Hematopoietic multipotent progenitor cell (in vitro differentiated cells): ENCODE measurements around the gene ERBB2. TPM values are rescaled to one million over a fixed set of nuclear protein-coding genes. Genes with fewer than 3 reads are reported as not detected.

Experiments used
- DNase-seq, 3 donors: peaks; one replicate each; pipeline ENCODE4 v3.0.0-alpha.2; 2011 to 2015; ENCODE audit warnings: low read depth in 2 of 3, low spot score in 2 of 3
- small RNA-seq: library from RNA; depleted of rRNA; stranded (forward); fragments of <200 nt; gene quantifications from one replicate; pipeline ENCODE3, GENCODE V24; 2012
- total RNA-seq: library from RNA; depleted of rRNA; stranded (reverse); fragments of >200 nt; gene quantifications from one replicate; pipeline ENCODE4 v1.2.3, GENCODE V29; 2012

ERBB2 gene
- total RNA-seq, 1 donor: 7.5 TPM

DNA sequence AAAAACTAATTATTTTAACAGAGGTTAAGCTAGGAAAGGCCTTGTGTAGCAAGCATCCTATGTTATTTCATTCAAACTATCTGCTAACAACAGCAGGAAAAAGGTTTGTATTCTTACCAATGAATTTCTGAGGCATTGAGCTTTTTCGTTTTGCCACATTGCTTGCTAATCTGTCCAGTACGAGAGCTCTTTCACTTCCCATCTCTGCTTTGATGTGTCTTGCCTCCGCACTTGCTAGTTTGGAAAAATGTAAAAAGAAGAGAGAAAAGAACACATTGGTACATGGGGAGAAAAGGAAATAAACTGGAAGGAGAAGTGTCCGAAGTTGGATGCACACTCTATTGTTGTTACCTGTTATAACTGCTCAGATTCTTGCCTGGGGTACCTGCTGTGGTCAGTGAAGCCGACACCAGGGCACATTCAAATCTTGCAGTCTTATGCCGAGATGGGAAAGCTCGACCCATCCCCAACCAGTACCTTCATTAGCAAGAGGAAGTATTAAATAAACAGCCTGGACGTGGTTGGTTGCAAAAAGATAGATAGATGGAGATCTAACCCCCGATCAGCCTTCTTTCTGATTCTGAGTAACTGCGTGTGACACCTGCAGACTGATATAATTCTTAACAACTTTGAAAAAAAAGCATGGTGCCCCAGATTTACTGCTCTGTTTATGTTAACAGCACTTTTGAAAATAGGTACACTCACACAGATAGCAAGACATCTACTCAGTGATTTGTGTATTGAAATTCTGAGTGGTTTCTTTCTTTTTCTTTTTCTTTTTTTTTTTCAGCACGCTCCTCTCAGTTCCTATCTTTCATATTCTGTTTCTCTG lies 77.9 kb downstream of the ERBB2 start:
- DNase-seq: no peak

Small RNA genes within 50 kb of the gene (small RNA-seq; reads per million reads assigned to genes)
- gene MIR4728: not detected

Other genes with a start within 250 kb of the ERBB2 start
- 17.8 TPM for gene MED1, start 248.8 kb upstream of the ERBB2 start, total RNA-seq
- 32.6 TPM for gene CDK12, start 238.6 kb upstream of the ERBB2 start, total RNA-seq
- not detected for gene NEUROD2, start 92.1 kb upstream of the ERBB2 start, total RNA-seq
- not detected for gene PPP1R1B, start 73.1 kb upstream of the ERBB2 start, total RNA-seq
- gene STARD3, start 62.9 kb upstream of the ERBB2 start, total RNA-seq: 47.1 TPM
- gene TCAP, start 34.7 kb upstream of the ERBB2 start, total RNA-seq: 0.81 TPM
- 3.8 TPM for gene PNMT, start 31.6 kb upstream of the ERBB2 start, total RNA-seq
- gene PGAP3, start 12.0 kb upstream of the ERBB2 start, total RNA-seq: 27.7 TPM
- gene MIEN1, start 30.5 kb downstream of the ERBB2 start, total RNA-seq: 16.7 TPM
- not detected for gene GRB7, start 37.9 kb downstream of the ERBB2 start, total RNA-seq
- gene IKZF3, start 164.2 kb downstream of the ERBB2 start, total RNA-seq: 0.81 TPM
- not detected for gene ZPBP2, start 168.1 kb downstream of the ERBB2 start, total RNA-seq
- 2.2 TPM for gene GSDMB, start 218.6 kb downstream of the ERBB2 start, total RNA-seq
- gene ORMDL3, start 227.5 kb downstream of the ERBB2 start, total RNA-seq: 39.3 TPM
- gene LRRC3C, start 227.7 kb downstream of the ERBB2 start, total RNA-seq: under 0.01 TPM